Astrocyte (in vitro differentiated cells and primary cell): ENCODE data around the gene ANGPTL3.
"Not testable (repeated sequence)": the region's sequence is repeated elsewhere in the genome, so short reads cannot be mapped to it uniquely, and the experiment has no call there.

ENCODE experiments used
- EZH2 ChIP-seq: IDR thresholded peaks from 2 replicates; pipeline ENCODE4 v1.6.1; 2012; ENCODE audit warnings: mild to moderate bottlenecking, low read length, inconsistent platforms; ENCODE audit not compliant: insufficient read depth
- TF ChIP-seq, protein P1 (sequence below): IDR thresholded peaks from 2 replicates; pipeline ENCODE4 v1.5.1; 2011; ENCODE audit warnings: low read depth, mild to moderate bottlenecking, inconsistent platforms, low read length, moderate library complexity; ENCODE audit not compliant: insufficient read depth

GRCh38 chr1:62567926-62568325, 29.4 kb upstream of the ANGPTL3 start:
- TF ChIP-seq, protein P1, sequence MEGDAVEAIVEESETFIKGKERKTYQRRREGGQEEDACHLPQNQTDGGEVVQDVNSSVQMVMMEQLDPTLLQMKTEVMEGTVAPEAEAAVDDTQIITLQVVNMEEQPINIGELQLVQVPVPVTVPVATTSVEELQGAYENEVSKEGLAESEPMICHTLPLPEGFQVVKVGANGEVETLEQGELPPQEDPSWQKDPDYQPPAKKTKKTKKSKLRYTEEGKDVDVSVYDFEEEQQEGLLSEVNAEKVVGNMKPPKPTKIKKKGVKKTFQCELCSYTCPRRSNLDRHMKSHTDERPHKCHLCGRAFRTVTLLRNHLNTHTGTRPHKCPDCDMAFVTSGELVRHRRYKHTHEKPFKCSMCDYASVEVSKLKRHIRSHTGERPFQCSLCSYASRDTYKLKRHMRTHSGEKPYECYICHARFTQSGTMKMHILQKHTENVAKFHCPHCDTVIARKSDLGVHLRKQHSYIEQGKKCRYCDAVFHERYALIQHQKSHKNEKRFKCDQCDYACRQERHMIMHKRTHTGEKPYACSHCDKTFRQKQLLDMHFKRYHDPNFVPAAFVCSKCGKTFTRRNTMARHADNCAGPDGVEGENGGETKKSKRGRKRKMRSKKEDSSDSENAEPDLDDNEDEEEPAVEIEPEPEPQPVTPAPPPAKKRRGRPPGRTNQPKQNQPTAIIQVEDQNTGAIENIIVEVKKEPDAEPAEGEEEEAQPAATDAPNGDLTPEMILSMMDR: not testable (repeated sequence)
- not testable (repeated sequence) for TF ChIP-seq EZH2
